GM12873 (cell line): ENCODE results near the gene KCTD3.

Source experiments
- TF ChIP-seq, protein P1 (sequence below): IDR thresholded peaks from 2 replicates; pipeline ENCODE4 v1.5.1; 2012; ENCODE audit warnings: low read depth, mild to moderate bottlenecking, moderate library complexity, low read length, control low read depth; ENCODE audit not compliant: insufficient read depth; ENCODE audit errors: missing control alignments

KCTD3 gene

GRCh38 chr1:215583185-215583749, 16.2 kb downstream of the KCTD3 start:
- TF ChIP-seq, protein P1, sequence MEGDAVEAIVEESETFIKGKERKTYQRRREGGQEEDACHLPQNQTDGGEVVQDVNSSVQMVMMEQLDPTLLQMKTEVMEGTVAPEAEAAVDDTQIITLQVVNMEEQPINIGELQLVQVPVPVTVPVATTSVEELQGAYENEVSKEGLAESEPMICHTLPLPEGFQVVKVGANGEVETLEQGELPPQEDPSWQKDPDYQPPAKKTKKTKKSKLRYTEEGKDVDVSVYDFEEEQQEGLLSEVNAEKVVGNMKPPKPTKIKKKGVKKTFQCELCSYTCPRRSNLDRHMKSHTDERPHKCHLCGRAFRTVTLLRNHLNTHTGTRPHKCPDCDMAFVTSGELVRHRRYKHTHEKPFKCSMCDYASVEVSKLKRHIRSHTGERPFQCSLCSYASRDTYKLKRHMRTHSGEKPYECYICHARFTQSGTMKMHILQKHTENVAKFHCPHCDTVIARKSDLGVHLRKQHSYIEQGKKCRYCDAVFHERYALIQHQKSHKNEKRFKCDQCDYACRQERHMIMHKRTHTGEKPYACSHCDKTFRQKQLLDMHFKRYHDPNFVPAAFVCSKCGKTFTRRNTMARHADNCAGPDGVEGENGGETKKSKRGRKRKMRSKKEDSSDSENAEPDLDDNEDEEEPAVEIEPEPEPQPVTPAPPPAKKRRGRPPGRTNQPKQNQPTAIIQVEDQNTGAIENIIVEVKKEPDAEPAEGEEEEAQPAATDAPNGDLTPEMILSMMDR, result no peak

DNA sequence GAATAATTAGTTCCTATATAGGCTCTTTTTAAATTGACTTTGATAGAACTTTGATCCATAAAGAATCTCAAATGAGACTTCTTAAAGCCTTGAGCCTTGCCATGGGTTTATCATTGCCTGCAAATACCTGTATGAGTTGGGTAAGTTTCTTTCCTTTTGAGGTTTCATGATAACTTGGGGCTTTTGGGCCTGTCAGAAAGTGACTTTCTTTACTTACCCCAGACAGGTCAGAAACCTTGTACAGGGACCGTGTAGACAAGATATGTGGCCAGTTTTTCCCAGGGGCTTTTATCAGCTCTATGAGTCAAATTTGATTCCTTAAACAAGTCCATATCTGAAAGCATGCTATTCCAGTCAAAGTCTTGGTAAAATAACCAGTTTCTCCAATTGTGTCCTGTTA, 17.3 kb downstream of the KCTD3 start:
- TF ChIP-seq, protein P1, result no peak

GRCh38 chr1:215589650-215590435, 22.7 kb downstream of the KCTD3 start:
- TF ChIP-seq, protein P1, result no peak

DNA sequence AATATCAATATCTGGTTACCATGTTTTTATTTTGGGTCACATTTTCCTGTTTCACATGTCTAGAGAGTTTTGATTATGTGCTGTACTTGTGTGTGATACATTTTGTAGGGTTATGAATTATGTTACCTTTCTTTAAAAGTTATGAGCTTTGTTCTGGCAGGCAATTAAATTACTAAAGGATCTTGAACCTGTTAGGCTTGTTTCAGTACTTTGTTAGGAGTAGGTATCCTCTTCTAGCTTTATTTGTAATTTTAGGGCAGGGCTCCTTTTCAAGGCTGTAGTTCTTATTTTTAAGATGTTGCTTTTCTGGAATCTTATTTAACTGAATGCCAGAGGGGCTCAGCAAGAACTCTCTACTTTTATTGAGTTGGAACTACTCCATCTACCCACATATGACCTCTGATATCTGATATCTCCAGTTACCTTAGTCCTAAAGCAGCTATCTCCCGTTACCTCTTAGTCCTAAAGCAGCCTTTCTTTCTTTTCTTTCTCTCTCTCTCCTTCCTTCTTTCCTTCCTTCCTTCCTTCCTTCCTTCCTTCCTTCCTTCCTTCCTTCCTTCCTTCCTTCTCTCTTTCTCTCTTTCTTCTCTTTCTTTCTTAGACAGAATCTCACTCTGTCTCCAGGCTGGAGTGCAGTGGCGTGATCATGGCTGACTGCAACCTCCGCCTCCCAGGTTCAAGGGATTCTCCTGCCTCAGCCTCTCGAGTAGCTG, 23.8 kb downstream of the KCTD3 start:
- TF ChIP-seq, protein P1, result no peak

DNA sequence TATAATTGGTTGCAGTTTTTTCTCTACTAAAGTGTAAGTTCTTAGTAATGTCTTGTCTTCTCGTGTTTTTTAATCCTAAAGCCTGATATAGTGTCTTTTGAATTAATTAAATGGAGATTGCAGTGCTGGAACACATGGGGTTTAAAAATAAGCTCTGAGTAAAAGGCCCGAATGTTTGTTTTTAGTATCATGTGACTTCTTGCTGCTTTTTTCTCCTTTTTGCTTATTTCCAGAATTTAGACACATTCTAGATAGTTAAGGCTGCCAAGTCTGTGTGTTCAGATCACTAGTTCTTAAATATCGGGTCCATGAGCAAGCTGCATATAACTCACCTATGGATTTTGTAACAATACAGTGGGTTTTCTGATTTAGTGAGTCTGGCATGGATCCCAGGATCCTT, 27.5 kb downstream of the KCTD3 start:
- TF ChIP-seq, protein P1, result no peak

DNA sequence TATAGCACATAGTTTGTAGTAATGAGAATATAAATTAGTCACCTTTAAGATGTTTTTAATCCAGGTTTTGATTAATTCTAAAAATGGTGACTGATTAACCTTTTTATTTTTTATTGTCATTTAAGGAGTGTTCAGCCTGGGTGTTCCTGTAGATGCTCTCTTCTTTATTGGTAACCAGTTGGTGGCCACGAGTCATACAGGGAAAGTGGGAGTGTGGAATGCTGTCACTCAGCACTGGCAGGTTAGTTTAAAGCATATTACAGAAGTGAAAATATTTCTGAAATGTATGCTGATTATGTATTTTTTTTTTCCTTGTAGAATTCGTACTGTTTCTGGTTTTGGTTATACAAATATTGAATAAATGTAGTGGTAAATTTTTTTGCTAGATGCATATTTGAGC, 28.1 kb downstream of the KCTD3 start:
- TF ChIP-seq, protein P1, result no peak

- TF ChIP-seq, protein P1, result no peak
Measured at GRCh38 chr1:215597961-215598360, 30.9 kb downstream of the KCTD3 start.
